K562 (cell line): ENCODE results near the gene KLF13. TPM values are rescaled to one million over a fixed set of nuclear protein-coding genes. Genes with fewer than 3 reads are reported as not detected.

Experiments
- CSDE1 ChIP-seq, 2 experiments: fragments of 450-650 bp; IDR thresholded peaks; 2 replicates each; pipeline ENCODE4 v1.6.1; 2016; ENCODE audit warnings: mild to moderate bottlenecking in 1 of 2
- DACH1 ChIP-seq: fragments of 450-650 bp; IDR thresholded peaks from 2 replicates; pipeline ENCODE4 v1.6.1; 2018; ENCODE audit not compliant: partially characterized antibody
- ETV6 ChIP-seq, 3 experiments: fragments of 150-350 bp in 1 of 3; sonication (generic) in 1 of 3; formaldehyde crosslinking in 1 of 3; IDR thresholded peaks; 2 replicates each; pipeline versions ENCODE4 v1.6.1 to v1.8.0; 2014 to 2022; ENCODE audit warnings: borderline replicate concordance in 2 of 3, low read depth in 2 of 3, antibody characterized with exemption in 1 of 3, low read length in 1 of 3, mild to moderate bottlenecking in 1 of 3, missing genetic modification reagents in 1 of 3
- L3MBTL2 ChIP-seq: fragments of 450-650 bp; IDR thresholded peaks from 2 replicates; pipeline ENCODE4 v1.6.1; 2016; ENCODE audit warnings: mild to moderate bottlenecking, moderate library complexity
- MIER1 ChIP-seq: fragments of 450-650 bp; IDR thresholded peaks from 2 replicates; pipeline ENCODE4 v1.6.1; 2016; ENCODE audit warnings: antibody characterized with exemption, mild to moderate bottlenecking, low read depth
- NKRF ChIP-seq: fragments of 450-650 bp; IDR thresholded peaks from 2 replicates; pipeline ENCODE4 v1.6.1; 2016; ENCODE audit warnings: borderline replicate concordance
- NONO ChIP-seq, 2 experiments: fragments of 200-400 bp in 1 of 2; fragments of 450-650 bp in 1 of 2; formaldehyde crosslinking in 1 of 2; IDR thresholded peaks; 2 replicates each; pipeline ENCODE4 v1.6.1; 2017; ENCODE audit warnings: low read depth in 2 of 2, mild to moderate bottlenecking in 2 of 2, moderate library complexity in 2 of 2, low read length in 1 of 2
- NRF1 ChIP-seq, 2 experiments: fragments of 450-650 bp; IDR thresholded peaks in 1 of 2; conservative IDR thresholded peaks in 1 of 2; 2 replicates each; pipeline ENCODE4 v1.6.1; 2014; ENCODE audit warnings: mild to moderate bottlenecking in 2 of 2
- PBX2 ChIP-seq, 2 experiments: IDR thresholded peaks in 1 of 2; conservative IDR thresholded peaks in 1 of 2; 2 replicates each; pipeline ENCODE4 v1.6.1; 2016; ENCODE audit warnings: low read depth in 2 of 2, mild to moderate bottlenecking in 1 of 2, missing compliant biosample characterization in 1 of 2, missing genetic modification characterization in 1 of 2, moderate library complexity in 1 of 2
- RBM34 ChIP-seq: fragments of 200-400 bp; formaldehyde crosslinking; IDR thresholded peaks from 2 replicates; pipeline ENCODE4 v1.6.1; 2018; ENCODE audit warnings: low read length, borderline replicate concordance; ENCODE audit not compliant: insufficient read depth
- SREBF1 ChIP-seq: fragments of 150-350 bp; IDR thresholded peaks from 2 replicates; pipeline ENCODE4 v1.6.1; 2014; ENCODE audit warnings: antibody characterized with exemption, low read depth, low read length, borderline replicate concordance
- TAF1 ChIP-seq: IDR thresholded peaks from 2 replicates; pipeline ENCODE4 v1.6.1; 2011; ENCODE audit warnings: mild to moderate bottlenecking, low read length, moderate library complexity; ENCODE audit not compliant: insufficient read depth, control insufficient read depth, severe bottlenecking; ENCODE audit errors: extremely low read depth
- TARDBP ChIP-seq: fragments of 450-650 bp; IDR thresholded peaks from 2 replicates; pipeline ENCODE4 v1.6.1; 2016
- TFE3 ChIP-seq: fragments of 450-650 bp; formaldehyde crosslinking; IDR thresholded peaks from 2 replicates; pipeline ENCODE4 v1.4.0; 2020; ENCODE audit warnings: mild to moderate bottlenecking, mixed read lengths
- TRIM24 ChIP-seq, 2 experiments: fragments of 450-650 bp; IDR thresholded peaks; 2 replicates each; pipeline ENCODE4 v1.6.1; 2016
- ZBTB8A ChIP-seq: fragments of 450-650 bp; IDR thresholded peaks from 2 replicates; pipeline ENCODE4 v1.6.1; 2018; ENCODE audit warnings: mild to moderate bottlenecking, moderate library complexity; ENCODE audit not compliant: partially characterized antibody
- ZNF175 ChIP-seq: fragments of 200-800 bp; sonication (Bioruptor generic); IDR thresholded peaks from 2 replicates; pipeline ENCODE4 v1.6.1; 2016; ENCODE audit warnings: low read depth, mild to moderate bottlenecking, missing genetic modification characterization, missing compliant biosample characterization
- ZNF274 ChIP-seq: IDR thresholded peaks from 2 replicates; pipeline ENCODE4 v1.6.1; 2011; ENCODE audit warnings: low read depth, mild to moderate bottlenecking, low read length, moderate library complexity, borderline replicate concordance
- ZNF583 ChIP-seq: fragments of 250-450 bp; sonication (Bioruptor Pico); IDR thresholded peaks from 2 replicates; pipeline ENCODE4 v1.4.0; 2020
- polyA plus RNA-seq, 8 experiments: library from polyadenylated mRNA; depleted of rRNA in 4 of 8; stranded (reverse) in 5 of 8; unstranded in 3 of 8; fragments of >200 nt; fragmentation: Nextera tagmentation in 2 of 8; fragmentation: Illumina TruSeq in 1 of 8; extraction: Ambion mirVana in 2 of 8; extraction: Trizol in 1 of 8; gene quantifications; 2 replicates each; pipeline versions ENCODE4 v1.2.1 to v1.2.3, GENCODE V29; 2011 to 2014; ENCODE audit warnings: inconsistent platforms in 1 of 8, missing spikeins in 1 of 8
- total RNA-seq, 7 experiments: library from RNA; depleted of rRNA in 6 of 7; stranded (reverse); fragments of >200 nt in 6 of 7; fragmentation: Illumina TruSeq in 2 of 7; extraction: Trizol in 2 of 7; gene quantifications; 2 replicates each; pipeline versions ENCODE4 v1.2.1 to v1.2.3, GENCODE V29; 2011 to 2021; ENCODE audit warnings: low replicate concordance in 1 of 7

The KLF13 gene
- total and polyA plus RNA-seq, 9 of the 15 experiments (the other 6 are each of a cell fraction or from before 2014, with no cell fraction given): 1.8 to 10.5 (median 4.8) TPM

- TF ChIP-seq NKRF: no peak
- TF ChIP-seq ZBTB8A: no peak
- TF ChIP-seq SREBF1: no peak
- no peak for TF ChIP-seq TFE3 (CRISPR knock-in tag)
- TF ChIP-seq PBX2 (CRISPR knock-in tag; IDR thresholded peaks at IDR 0.05; ENCODE audit: low read depth): no peak
- no peak for TF ChIP-seq PBX2 (tag; conservative IDR thresholded peaks at IDR 0.05; ENCODE audit: low read depth)
- TF ChIP-seq CSDE1 (IDR thresholded peaks at IDR 0.05): no peak
- no peak for TF ChIP-seq ETV6 (IDR thresholded peaks at IDR 0.05; ENCODE audit: borderline replicate concordance in 1 of 2, low read depth in 2 of 2, low read length in 1 of 2)
- TF ChIP-seq ETV6 (CRISPR knock-in tag; IDR thresholded peaks at IDR 0.05; ENCODE audit: borderline replicate concordance): no peak
- no peak for TF ChIP-seq ZNF583
- TF ChIP-seq NONO (IDR thresholded peaks at IDR 0.05; ENCODE audit: low read depth in 2 of 2, low read length in 1 of 2): 0 out of 4 replicates have a peak, but pooled peaks of 1 of the 2 experiments have one; percentile 66
- TF ChIP-seq TRIM24 (IDR thresholded peaks at IDR 0.05): 0 out of 4 replicates have a peak, but pooled peaks of 1 of the 2 experiments have one; percentile 15
- no peak for TF ChIP-seq RBM34
- peak; percentile 58; the same call in 1 of the 2 replicates for TF ChIP-seq TARDBP
- TF ChIP-seq NRF1 (conservative IDR thresholded peaks at IDR 0.05 in 1 of 2, IDR thresholded peaks at IDR 0.05 in 1 of 2): peak; percentile 94 to 95
- TF ChIP-seq TAF1: peak; percentile 33
- TF ChIP-seq DACH1: no peak
- TF ChIP-seq L3MBTL2: no peak; the same call in 1 of the 2 replicates
- no peak for TF ChIP-seq ZNF274
- no peak for TF ChIP-seq MIER1
- TF ChIP-seq ZNF175 (CRISPR knock-in tag): 0 out of 2 replicates have a peak, but pooled peaks have one; percentile 7
These were observed at the start of gene KLF13 (continued) for GRCh38 chr15:31326156-31326874.
